ENCODE data around the gene TMEM101. TPM values are rescaled to one million over a fixed set of nuclear protein-coding genes. Genes with fewer than 3 reads are reported as not detected.

TMEM101 gene
- total and polyA plus RNA-seq, 2 of the 13 experiments (the other 11 are each of a cell fraction or from before 2014, with no cell fraction given) = 72.0 to 100 TPM

DNA sequence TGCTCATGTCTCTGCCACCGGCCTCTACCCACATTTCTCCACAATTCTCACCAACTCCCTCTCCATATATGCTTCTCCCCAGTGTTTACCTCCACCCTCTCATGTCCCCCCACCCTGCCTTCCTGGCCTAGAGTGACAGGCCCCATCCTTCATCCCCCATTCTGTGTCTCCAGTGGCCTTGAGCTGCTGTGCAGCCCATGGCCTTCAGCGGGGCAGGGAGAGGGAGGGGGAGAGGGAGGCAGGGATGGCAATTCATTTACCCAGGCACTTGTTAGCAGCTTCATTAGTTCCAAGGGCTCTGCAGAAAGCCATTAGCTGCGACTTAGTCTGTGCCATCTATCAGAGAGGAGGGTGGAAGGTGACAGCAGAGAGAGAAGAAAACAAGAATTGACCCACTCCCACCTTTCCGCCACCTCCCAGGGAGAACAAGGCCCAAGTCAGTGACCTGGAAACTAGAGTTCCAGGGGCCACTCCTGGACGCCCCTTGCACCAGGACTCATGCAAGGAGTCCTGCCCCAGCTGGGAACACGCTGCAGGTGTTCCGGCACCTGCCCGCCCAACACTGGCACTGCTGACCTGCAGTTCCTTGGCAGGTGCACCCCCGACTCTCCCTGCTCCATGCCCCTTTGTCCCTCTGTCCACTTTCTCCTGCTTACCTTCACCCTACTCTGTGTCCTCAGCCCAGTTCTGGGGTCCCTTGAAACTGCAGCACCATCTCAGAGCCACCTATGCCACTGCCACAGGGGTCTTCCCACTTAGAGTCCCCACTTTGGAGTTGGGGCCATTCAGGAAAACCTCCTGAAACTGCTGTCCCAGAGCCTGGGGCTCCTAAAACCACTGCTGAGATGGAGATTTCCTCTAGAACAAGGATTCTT, 37.6 kb downstream of the TMEM101 start (continued):
- TF ChIP-seq, protein P1, sequence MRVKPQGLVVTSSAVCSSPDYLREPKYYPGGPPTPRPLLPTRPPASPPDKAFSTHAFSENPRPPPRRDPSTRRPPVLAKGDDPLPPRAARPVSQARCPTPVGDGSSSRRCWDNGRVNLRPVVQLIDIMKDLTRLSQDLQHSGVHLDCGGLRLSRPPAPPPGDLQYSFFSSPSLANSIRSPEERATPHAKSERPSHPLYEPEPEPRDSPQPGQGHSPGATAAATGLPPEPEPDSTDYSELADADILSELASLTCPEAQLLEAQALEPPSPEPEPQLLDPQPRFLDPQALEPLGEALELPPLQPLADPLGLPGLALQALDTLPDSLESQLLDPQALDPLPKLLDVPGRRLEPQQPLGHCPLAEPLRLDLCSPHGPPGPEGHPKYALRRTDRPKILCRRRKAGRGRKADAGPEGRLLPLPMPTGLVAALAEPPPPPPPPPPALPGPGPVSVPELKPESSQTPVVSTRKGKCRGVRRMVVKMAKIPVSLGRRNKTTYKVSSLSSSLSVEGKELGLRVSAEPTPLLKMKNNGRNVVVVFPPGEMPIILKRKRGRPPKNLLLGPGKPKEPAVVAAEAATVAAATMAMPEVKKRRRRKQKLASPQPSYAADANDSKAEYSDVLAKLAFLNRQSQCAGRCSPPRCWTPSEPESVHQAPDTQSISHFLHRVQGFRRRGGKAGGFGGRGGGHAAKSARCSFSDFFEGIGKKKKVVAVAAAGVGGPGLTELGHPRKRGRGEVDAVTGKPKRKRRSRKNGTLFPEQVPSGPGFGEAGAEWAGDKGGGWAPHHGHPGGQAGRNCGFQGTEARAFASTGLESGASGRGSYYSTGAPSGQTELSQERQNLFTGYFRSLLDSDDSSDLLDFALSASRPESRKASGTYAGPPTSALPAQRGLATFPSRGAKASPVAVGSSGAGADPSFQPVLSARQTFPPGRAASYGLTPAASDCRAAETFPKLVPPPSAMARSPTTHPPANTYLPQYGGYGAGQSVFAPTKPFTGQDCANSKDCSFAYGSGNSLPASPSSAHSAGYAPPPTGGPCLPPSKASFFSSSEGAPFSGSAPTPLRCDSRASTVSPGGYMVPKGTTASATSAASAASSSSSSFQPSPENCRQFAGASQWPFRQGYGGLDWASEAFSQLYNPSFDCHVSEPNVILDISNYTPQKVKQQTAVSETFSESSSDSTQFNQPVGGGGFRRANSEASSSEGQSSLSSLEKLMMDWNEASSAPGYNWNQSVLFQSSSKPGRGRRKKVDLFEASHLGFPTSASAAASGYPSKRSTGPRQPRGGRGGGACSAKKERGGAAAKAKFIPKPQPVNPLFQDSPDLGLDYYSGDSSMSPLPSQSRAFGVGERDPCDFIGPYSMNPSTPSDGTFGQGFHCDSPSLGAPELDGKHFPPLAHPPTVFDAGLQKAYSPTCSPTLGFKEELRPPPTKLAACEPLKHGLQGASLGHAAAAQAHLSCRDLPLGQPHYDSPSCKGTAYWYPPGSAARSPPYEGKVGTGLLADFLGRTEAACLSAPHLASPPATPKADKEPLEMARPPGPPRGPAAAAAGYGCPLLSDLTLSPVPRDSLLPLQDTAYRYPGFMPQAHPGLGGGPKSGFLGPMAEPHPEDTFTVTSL (CRISPR knock-in tag; IDR thresholded peaks at IDR 0.05; ENCODE audit: borderline replicate concordance) = 0 out of 2 replicates have a peak, but pooled peaks have one; percentile 23
- TF ChIP-seq MEIS2 (CRISPR knock-in tag; IDR thresholded peaks at IDR 0.05) (no peak), ZNF577 (CRISPR knock-in tag; IDR thresholded peaks at IDR 0.05; ENCODE audit: borderline replicate concordance, low read depth) (no peak), TCF7 (IDR thresholded peaks at IDR 0.05; ENCODE audit: low read depth) (no peak), UBTF (CRISPR knock-in tag; IDR thresholded peaks at IDR 0.05) (no peak), ZNF468 (CRISPR knock-in tag; IDR thresholded peaks at IDR 0.05) (no peak), NR2F2 (IDR thresholded peaks at IDR 0.05; ENCODE audit: borderline replicate concordance, low read depth) (no peak), PRPF4 (IDR thresholded peaks at IDR 0.05; ENCODE audit: low read depth, low read length, poor library complexity, severe bottlenecking) (no peak), RBM39 (IDR thresholded peaks at IDR 0.05; ENCODE audit: low read depth, low read length, poor library complexity, severe bottlenecking) (no peak), HDAC6 (IDR thresholded peaks at IDR 0.05; ENCODE audit: low read depth, low read length) (no peak), ZNF713 (CRISPR knock-in tag; IDR thresholded peaks at IDR 0.05) (no peak), CBX5 (CRISPR knock-in tag; IDR thresholded peaks at IDR 0.05; ENCODE audit: borderline replicate concordance) (no peak), GTF3A (CRISPR knock-in tag; conservative IDR thresholded peaks at IDR 0.05) (no peak)

All from HepG2 (cell line).